OCI-LY3 (cell line): ENCODE results near the gene TACC2.

ENCODE experiments used
- CTCF ChIP-seq: fragments of 200-600, 300-600 bp; sonication (generic); IDR thresholded peaks from 2 replicates; pipeline ENCODE4 v1.5.1; 2014; ENCODE audit warnings: antibody characterized with exemption, low read length, low read depth
- EZH2phosphoT487 ChIP-seq: fragments of 200-600 bp; shearing (Covaris generic); IDR thresholded peaks from 2 replicates; pipeline ENCODE4 v1.6.1; 2018; ENCODE audit warnings: antibody characterized with exemption, mixed run types, low read depth

- TF ChIP-seq CTCF (no peak), EZH2phosphoT487 (no peak)
Observed at GRCh38 chr10:122293961-122294380, 305.0 kb downstream of the TACC2 start.
